OCI-LY1 (cell line): ENCODE measurements around the gene RTBDN.

Source experiments
- H2AFZ ChIP-seq: fragments of 200-600 bp; sonication (generic), shearing (Covaris generic); 2 replicates; pipeline ENCODE4 v1.6.0; 2014; ENCODE audit warnings: antibody characterized with exemption, mild to moderate bottlenecking, low read length
- H3F3A ChIP-seq: fragments of 200-600 bp; sonication (generic), shearing (Covaris generic); 2 replicates; pipeline ENCODE4 v1.6.0; 2014; ENCODE audit warnings: mild to moderate bottlenecking, antibody characterized with exemption, low read length, moderate library complexity; ENCODE audit not compliant: insufficient read depth
- H3K27ac ChIP-seq: fragments of 200-600 bp; sonication (generic); 2 replicates; pipeline ENCODE4 v1.5.1; 2014; ENCODE audit warnings: low read length, mixed run types, mild to moderate bottlenecking, low read depth; ENCODE audit not compliant: poor library complexity, severe bottlenecking
- H3K27me3 ChIP-seq: fragments of 200-600 bp; sonication (generic); 2 replicates; pipeline ENCODE4 v1.6.0; 2014; ENCODE audit warnings: antibody characterized with exemption, mild to moderate bottlenecking, low read length, moderate library complexity; ENCODE audit not compliant: insufficient read depth
- H3K36me3 ChIP-seq: fragments of 200-600 bp; sonication (generic); 2 replicates; pipeline ENCODE4 v1.6.1; 2014; ENCODE audit warnings: mild to moderate bottlenecking, antibody characterized with exemption, low read length, moderate library complexity, mixed read lengths; ENCODE audit not compliant: insufficient read depth
- H3K4me1 ChIP-seq: fragments of 200-600 bp; sonication (generic); 2 replicates; pipeline ENCODE4 v1.5.1; 2014; ENCODE audit warnings: mild to moderate bottlenecking, low read length, moderate library complexity; ENCODE audit not compliant: insufficient read depth, severe bottlenecking
- H3K4me2 ChIP-seq: fragments of 200-600 bp; sonication (generic), shearing (Covaris generic); 2 replicates; pipeline ENCODE4 v1.6.1; 2014; ENCODE audit warnings: low read length
- H3K4me3 ChIP-seq: fragments of 200-600 bp; sonication (generic); 2 replicates; pipeline ENCODE4 v1.5.1; 2014; ENCODE audit warnings: low read length, low read depth, mild to moderate bottlenecking, mixed read lengths; ENCODE audit not compliant: poor library complexity, severe bottlenecking
- H3K79me2 ChIP-seq: fragments of 200-600 bp; shearing (Covaris generic); 2 replicates; pipeline ENCODE4 v1.6.1; 2016; ENCODE audit warnings: mixed run types, low read length, mixed read lengths; ENCODE audit not compliant: insufficient read depth
- H3K9ac ChIP-seq: fragments of 200-600 bp; sonication (generic), shearing (Covaris generic); 2 replicates; pipeline ENCODE4 v1.6.1; 2014; ENCODE audit warnings: mild to moderate bottlenecking, low read length, mixed read lengths
- H3K9me2 ChIP-seq: fragments of 200-600 bp; sonication (generic), shearing (Covaris generic); 2 replicates; pipeline ENCODE4 v1.6.1; 2014; ENCODE audit warnings: low read depth, mild to moderate bottlenecking, low read length, mixed read lengths
- H3K9me3 ChIP-seq: fragments of 200-600 bp; shearing (Covaris generic); 2 replicates; pipeline ENCODE4 v1.6.1; 2014; ENCODE audit warnings: low read length, mixed read lengths
- H4K20me1 ChIP-seq: fragments of 200-600 bp; sonication (generic), shearing (Covaris generic); 2 replicates; pipeline ENCODE4 v1.6.0; 2016; ENCODE audit warnings: mild to moderate bottlenecking, low read length; ENCODE audit not compliant: insufficient read depth
- EZH2 ChIP-seq: fragments of 200-600 bp; sonication (generic), shearing (Covaris generic); IDR thresholded peaks from 2 replicates; pipeline ENCODE4 v1.8.0; 2017; ENCODE audit warnings: borderline replicate concordance, mixed run types, mild to moderate bottlenecking, antibody characterized with exemption, low read length, moderate library complexity, mixed read lengths
- TF ChIP-seq, protein P1 (sequence below): fragments of 200-600 bp; sonication (generic), shearing (Covaris generic); IDR thresholded peaks from 2 replicates; pipeline ENCODE4 v1.5.1; 2017; ENCODE audit warnings: mild to moderate bottlenecking, antibody characterized with exemption, low read length, moderate library complexity, mixed read lengths

RTBDN gene

DNA sequence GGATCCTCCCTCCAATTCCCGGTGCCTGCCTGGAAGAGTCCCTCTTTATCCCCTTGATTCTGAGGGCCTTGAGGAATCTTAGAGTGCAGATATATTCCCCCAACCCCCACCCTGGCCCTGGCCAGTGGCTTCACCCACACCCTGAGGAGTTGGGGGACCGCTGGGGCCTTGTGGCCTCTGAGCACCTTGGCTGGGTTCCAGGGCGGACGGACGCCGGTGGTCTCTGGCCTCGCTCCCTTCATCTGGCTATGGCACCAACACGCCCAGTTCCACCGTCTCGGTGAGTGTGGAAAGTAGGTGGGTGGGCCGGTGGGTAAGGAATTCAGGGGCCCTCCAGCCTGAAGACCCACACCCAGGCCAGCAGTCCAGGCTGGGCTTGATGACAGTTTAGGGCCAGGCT, 8.9 kb upstream of the RTBDN start:
- Histone ChIP-seq H3K36me3 (peaks cover 41% of the 10 kb centered on the region), H3K27me3 (no peaks in the 10 kb centered on the region), H3K4me2 (no peak overlapping the region), H3K27ac (no peak overlapping the region), H3K4me3 (no peak overlapping the region), H3K9ac (no peak overlapping the region), H3K9me3 (no peaks in the 10 kb centered on the region), H2AFZ (no peak overlapping the region), H3K9me2 (no peaks in the 10 kb centered on the region), H3K4me1 (peaks cover 31% of the 10 kb centered on the region), H3F3A (0 out of 2 replicates have a peak, but pooled peaks cover 7% of the 10 kb centered on the region), H3K79me2 (no peaks in the 10 kb centered on the region), H4K20me1 (no peaks in the 10 kb centered on the region)
- TF ChIP-seq EZH2: no peak
- TF ChIP-seq, protein P1, sequence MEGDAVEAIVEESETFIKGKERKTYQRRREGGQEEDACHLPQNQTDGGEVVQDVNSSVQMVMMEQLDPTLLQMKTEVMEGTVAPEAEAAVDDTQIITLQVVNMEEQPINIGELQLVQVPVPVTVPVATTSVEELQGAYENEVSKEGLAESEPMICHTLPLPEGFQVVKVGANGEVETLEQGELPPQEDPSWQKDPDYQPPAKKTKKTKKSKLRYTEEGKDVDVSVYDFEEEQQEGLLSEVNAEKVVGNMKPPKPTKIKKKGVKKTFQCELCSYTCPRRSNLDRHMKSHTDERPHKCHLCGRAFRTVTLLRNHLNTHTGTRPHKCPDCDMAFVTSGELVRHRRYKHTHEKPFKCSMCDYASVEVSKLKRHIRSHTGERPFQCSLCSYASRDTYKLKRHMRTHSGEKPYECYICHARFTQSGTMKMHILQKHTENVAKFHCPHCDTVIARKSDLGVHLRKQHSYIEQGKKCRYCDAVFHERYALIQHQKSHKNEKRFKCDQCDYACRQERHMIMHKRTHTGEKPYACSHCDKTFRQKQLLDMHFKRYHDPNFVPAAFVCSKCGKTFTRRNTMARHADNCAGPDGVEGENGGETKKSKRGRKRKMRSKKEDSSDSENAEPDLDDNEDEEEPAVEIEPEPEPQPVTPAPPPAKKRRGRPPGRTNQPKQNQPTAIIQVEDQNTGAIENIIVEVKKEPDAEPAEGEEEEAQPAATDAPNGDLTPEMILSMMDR: no peak

- H3K9me2 ChIP-seq: no peaks in the 10 kb centered on the region
- H3K4me3 ChIP-seq: no peak overlapping the region
- TF ChIP-seq, protein P1: no peak
- no peak for TF ChIP-seq EZH2
- H3K9me3 ChIP-seq: no peaks in the 10 kb centered on the region
- H3K4me1 ChIP-seq: peaks cover 33% of the 10 kb centered on the region
- H3K4me2 ChIP-seq: no peak overlapping the region
- no peaks in the 10 kb centered on the region for H3K27me3 ChIP-seq
- no peak overlapping the region for H2AFZ ChIP-seq
- H3K27ac ChIP-seq: no peak overlapping the region
- peaks cover 35% of the 10 kb centered on the region for H3K36me3 ChIP-seq
- no peaks in the 10 kb centered on the region for H3K79me2 ChIP-seq
- H3F3A ChIP-seq: 0 out of 2 replicates have a peak, but pooled peaks cover 7% of the 10 kb centered on the region
- H3K9ac ChIP-seq: no peak overlapping the region
- H4K20me1 ChIP-seq: no peaks in the 10 kb centered on the region
These were observed 8.1 kb upstream of the RTBDN start for GRCh38 chr19:12842511-12842910.

- H3K4me3 ChIP-seq: no peak overlapping the region
- no peaks in the 10 kb centered on the region for H4K20me1 ChIP-seq
- no peak overlapping the region for H3K27ac ChIP-seq
- H3K9me3 ChIP-seq: no peaks in the 10 kb centered on the region
- H3K9me2 ChIP-seq: no peaks in the 10 kb centered on the region
- no peak for TF ChIP-seq EZH2
- TF ChIP-seq, protein P1: no peak
- H3F3A ChIP-seq: 0 out of 2 replicates have a peak, but pooled peaks cover 7% of the 10 kb centered on the region
- H3K36me3 ChIP-seq: peaks cover 35% of the 10 kb centered on the region
- H3K9ac ChIP-seq: no peak overlapping the region
- H2AFZ ChIP-seq: no peak overlapping the region
- H3K4me1 ChIP-seq: peaks cover 36% of the 10 kb centered on the region
- no peaks in the 10 kb centered on the region for H3K27me3 ChIP-seq
- H3K4me2 ChIP-seq: no peak overlapping the region
- no peaks in the 10 kb centered on the region for H3K79me2 ChIP-seq
These were observed 6.7 kb upstream of the RTBDN start for GRCh38 chr19:12841094-12841493.
